Stomach smooth muscle (tissue), 2 donors: ENCODE results near the gene PTPRZ1.

Source experiments
- H3K27ac ChIP-seq: one replicate; pipeline ENCODE4 v1.7.0; 2013; ENCODE audit warnings: mild to moderate bottlenecking, low read length, inconsistent platforms
- H3K27me3 ChIP-seq, 2 donors: one replicate each; pipeline ENCODE4 v1.7.0; 2013; ENCODE audit warnings: low read length in 2 of 2; ENCODE audit not compliant: insufficient read depth in 2 of 2, control insufficient read depth in 1 of 2
- H3K36me3 ChIP-seq, 2 donors: one replicate each; pipeline ENCODE4 v1.7.0; 2013; ENCODE audit warnings: low read length in 2 of 2; ENCODE audit not compliant: control insufficient read depth in 2 of 2, insufficient read depth in 2 of 2
- H3K4me1 ChIP-seq: one replicate; pipeline ENCODE4 v1.7.0; 2013; ENCODE audit warnings: low read length; ENCODE audit not compliant: control insufficient read depth, insufficient read depth
- H3K4me3 ChIP-seq, 2 donors: one replicate each; pipeline ENCODE4 v1.7.0; 2013; ENCODE audit warnings: low read length in 2 of 2
- H3K9ac ChIP-seq, 2 donors: one replicate each; pipeline ENCODE4 v1.7.0; 2013; ENCODE audit warnings: low read length in 2 of 2, mild to moderate bottlenecking in 1 of 2
- H3K9me3 ChIP-seq, 2 donors: one replicate each; pipeline ENCODE4 v1.7.0; 2013; ENCODE audit warnings: low read length in 2 of 2; ENCODE audit not compliant: control insufficient read depth in 2 of 2
- donor health status: healthy.
- donor health status: Pancreatic carcinoma.

Gene PTPRZ1

GRCh38 chr7:121953601-121954000 is 80.6 kb downstream of the PTPRZ1 start:
- Histone ChIP-seq H3K27ac (no peak overlapping the region), H3K9me3 (no peaks in the 10 kb centered on the region), H3K4me3 (no peak overlapping the region)

GRCh38 chr7:121954803-121955202 is 81.8 kb downstream of the PTPRZ1 start:
- Histone ChIP-seq H3K4me1 (no peaks in the 10 kb centered on the region), H3K27me3 (no peaks in the 10 kb centered on the region), H3K4me3 (no peak overlapping the region), H3K27ac (no peak overlapping the region), H3K36me3 (no peaks in the 10 kb centered on the region), H3K9me3 (no peaks in the 10 kb centered on the region), H3K9ac (no peak overlapping the region)

More at GRCh38 chr7:121953601-121954000, 80.6 kb downstream of the PTPRZ1 start:
- no peaks in the 10 kb centered on the region for H3K4me1 ChIP-seq
- no peak overlapping the region for H3K9ac ChIP-seq
- H3K36me3 ChIP-seq = no peaks in the 10 kb centered on the region
- H3K27me3 ChIP-seq = no peaks in the 10 kb centered on the region

- no peaks in the 10 kb centered on the region for H3K27me3 ChIP-seq
- no peaks in the 10 kb centered on the region for H3K9me3 ChIP-seq
- H3K4me1 ChIP-seq = no peaks in the 10 kb centered on the region
- H3K9ac ChIP-seq = no peak overlapping the region
- no peaks in the 10 kb centered on the region for H3K36me3 ChIP-seq
- H3K4me3 ChIP-seq = no peak overlapping the region
- H3K27ac ChIP-seq = no peak overlapping the region
These were observed 84.7 kb downstream of the PTPRZ1 start for GRCh38 chr7:121957626-121958025.

- Histone ChIP-seq H3K4me3 (no peak overlapping the region), H3K36me3 (no peaks in the 10 kb centered on the region), H3K9ac (no peak overlapping the region), H3K9me3 (no peaks in the 10 kb centered on the region), H3K27me3 (no peaks in the 10 kb centered on the region), H3K4me1 (no peaks in the 10 kb centered on the region), H3K27ac (no peak overlapping the region)
These were observed 87.7 kb downstream of the PTPRZ1 start for GRCh38 chr7:121960678-121961077.

- Histone ChIP-seq H3K4me1 (no peaks in the 10 kb centered on the region), H3K9me3 (no peaks in the 10 kb centered on the region), H3K27me3 (no peaks in the 10 kb centered on the region), H3K27ac (no peak overlapping the region), H3K36me3 (no peaks in the 10 kb centered on the region), H3K4me3 (no peak overlapping the region), H3K9ac (no peak overlapping the region)
These were observed 88.3 kb downstream of the PTPRZ1 start for GRCh38 chr7:121961089-121961867.

- H3K9me3 ChIP-seq = no peaks in the 10 kb centered on the region
- no peaks in the 10 kb centered on the region for H3K36me3 ChIP-seq
- H3K27ac ChIP-seq = no peak overlapping the region
- H3K4me3 ChIP-seq = no peak overlapping the region
- no peak overlapping the region for H3K9ac ChIP-seq
- H3K27me3 ChIP-seq = no peaks in the 10 kb centered on the region
- no peaks in the 10 kb centered on the region for H3K4me1 ChIP-seq
These were observed 93.4 kb downstream of the PTPRZ1 start for GRCh38 chr7:121966276-121966934.

GRCh38 chr7:121966935-121967332 is 94.0 kb downstream of the PTPRZ1 start:
- Histone ChIP-seq H3K27ac (no peak overlapping the region), H3K27me3 (no peaks in the 10 kb centered on the region), H3K36me3 (no peaks in the 10 kb centered on the region), H3K4me3 (no peak overlapping the region), H3K4me1 (no peaks in the 10 kb centered on the region), H3K9ac (no peak overlapping the region), H3K9me3 (no peaks in the 10 kb centered on the region)

- no peak overlapping the region for H3K9ac ChIP-seq
- H3K27ac ChIP-seq = no peak overlapping the region
- H3K36me3 ChIP-seq = no peaks in the 10 kb centered on the region
- no peaks in the 10 kb centered on the region for H3K27me3 ChIP-seq
- no peaks in the 10 kb centered on the region for H3K4me1 ChIP-seq
- no peaks in the 10 kb centered on the region for H3K9me3 ChIP-seq
- H3K4me3 ChIP-seq = no peak overlapping the region
These were observed 112.6 kb downstream of the PTPRZ1 start for GRCh38 chr7:121985476-121986030.

- no peak overlapping the region for H3K4me3 ChIP-seq
- H3K9ac ChIP-seq = no peak overlapping the region
- H3K27me3 ChIP-seq = no peaks in the 10 kb centered on the region
- H3K4me1 ChIP-seq = no peaks in the 10 kb centered on the region
- no peaks in the 10 kb centered on the region for H3K36me3 ChIP-seq
- H3K9me3 ChIP-seq = no peaks in the 10 kb centered on the region
- H3K27ac ChIP-seq = no peak overlapping the region
These were observed 119.1 kb downstream of the PTPRZ1 start for GRCh38 chr7:121992068-121992467.

- no peaks in the 10 kb centered on the region for H3K4me1 ChIP-seq
- H3K4me3 ChIP-seq = no peak overlapping the region
- H3K9me3 ChIP-seq = no peaks in the 10 kb centered on the region
- H3K9ac ChIP-seq = no peak overlapping the region
- H3K27me3 ChIP-seq = no peaks in the 10 kb centered on the region
- no peaks in the 10 kb centered on the region for H3K36me3 ChIP-seq
- H3K27ac ChIP-seq = no peak overlapping the region
These were observed 121.9 kb downstream of the PTPRZ1 start for GRCh38 chr7:121994625-121995410.
